ENCODE measurements around the gene EFCC1. TPM values are rescaled to one million over a fixed set of nuclear protein-coding genes. Genes with fewer than 3 reads are reported as not detected.

EFCC1 gene
- total RNA-seq, 2 experiments from 2014 or later: not detected

DNA sequence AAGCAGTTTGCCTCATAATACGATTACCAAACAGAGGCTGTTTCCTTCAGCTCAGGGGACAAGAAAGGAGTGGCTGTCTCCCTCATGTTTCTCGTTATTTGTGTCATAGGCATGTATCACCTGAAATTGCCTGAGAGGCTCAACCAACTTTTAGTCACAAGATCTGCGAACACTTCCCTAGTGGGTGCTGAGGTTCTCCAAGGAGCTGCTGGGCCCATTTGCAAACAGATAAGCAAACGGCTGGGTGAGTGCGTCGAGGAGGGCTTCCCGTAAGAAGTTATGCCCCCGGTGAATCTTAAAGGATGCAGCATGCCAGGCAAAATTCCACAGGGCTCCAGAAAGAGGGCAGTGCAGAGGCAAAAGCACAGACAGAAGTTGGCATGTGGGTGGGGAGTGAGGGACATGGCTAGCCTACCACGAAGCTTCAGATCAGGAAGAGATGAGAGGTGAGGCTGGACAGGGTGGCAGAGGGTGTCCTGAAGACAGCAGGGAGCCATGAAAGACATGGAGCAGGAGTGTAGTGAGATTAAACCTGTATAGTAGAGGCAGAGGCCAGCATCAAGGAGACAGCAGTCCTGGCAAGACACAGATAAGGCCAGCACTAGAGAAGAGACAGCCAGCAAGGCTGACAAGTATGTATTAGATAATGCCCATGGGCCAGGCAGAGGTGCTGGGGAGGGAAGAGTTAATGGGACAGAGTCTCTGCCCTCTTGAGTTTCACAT, 55.5 kb downstream of the EFCC1 start:
- no peaks in the 10 kb centered on the region for H3K9me3 Mint-ChIP-seq
- H3K4me3 Mint-ChIP-seq: no peak overlapping the region
- H3K27ac Mint-ChIP-seq: no peak overlapping the region
- H3K4me1 Mint-ChIP-seq: peaks cover 10% of the 10 kb centered on the region
- ChIA-PET CTCF (interaction anchor here (7.1 kb wide), 1 partner anchor 190 kb away, joined by 80 read pairs; no protein-coding TSS in a partner anchor), POLR2A (interaction anchor here (0.9 kb wide), 1 partner anchor 193 kb away, joined by 3 read pairs; the partner anchor contains the start of gene COPG1)
- DNase-seq: no peak
- H3K27me3 Mint-ChIP-seq: peaks cover 12% of the 10 kb centered on the region
- H3K36me3 Mint-ChIP-seq (ENCODE audit: low read depth): no peaks in the 10 kb centered on the region

DNA sequence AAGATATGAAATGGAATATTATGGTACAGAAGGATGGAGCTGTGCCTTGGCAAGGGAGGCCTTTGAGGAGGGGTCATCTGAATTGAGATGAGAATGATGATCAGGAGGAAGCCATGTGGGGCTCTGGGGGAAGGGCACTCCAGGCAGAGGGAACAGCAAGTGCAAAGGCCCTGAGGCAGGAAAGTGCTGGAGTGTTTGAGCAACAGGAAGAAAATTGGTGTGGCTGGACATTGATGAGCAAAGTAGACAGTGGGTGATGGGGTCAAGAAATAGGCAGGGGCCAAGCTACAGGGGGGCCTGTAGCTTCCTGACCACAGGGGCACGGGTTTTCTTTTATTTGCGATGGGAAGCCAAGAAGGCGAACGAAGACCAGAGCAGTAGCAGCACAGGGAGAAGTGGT, 56.1 kb downstream of the EFCC1 start:
- POLR2A ChIA-PET: interaction anchor here (0.9 to 1.1 kb wide), 2 partner anchors 12 to 192 kb away, joined by 3 read pairs; partner anchors contain the start of gene COPG1
- CTCF ChIA-PET: no interaction called here
- H3K4me3 Mint-ChIP-seq: no peak overlapping the region
- DNase-seq: no peak
- H3K27me3 Mint-ChIP-seq: peaks cover 12% of the 10 kb centered on the region
- no peaks in the 10 kb centered on the region for H3K36me3 Mint-ChIP-seq (ENCODE audit: low read depth)
- H3K27ac Mint-ChIP-seq: no peak overlapping the region
- no peaks in the 10 kb centered on the region for H3K9me3 Mint-ChIP-seq
- H3K4me1 Mint-ChIP-seq: peaks cover 10% of the 10 kb centered on the region

DNA sequence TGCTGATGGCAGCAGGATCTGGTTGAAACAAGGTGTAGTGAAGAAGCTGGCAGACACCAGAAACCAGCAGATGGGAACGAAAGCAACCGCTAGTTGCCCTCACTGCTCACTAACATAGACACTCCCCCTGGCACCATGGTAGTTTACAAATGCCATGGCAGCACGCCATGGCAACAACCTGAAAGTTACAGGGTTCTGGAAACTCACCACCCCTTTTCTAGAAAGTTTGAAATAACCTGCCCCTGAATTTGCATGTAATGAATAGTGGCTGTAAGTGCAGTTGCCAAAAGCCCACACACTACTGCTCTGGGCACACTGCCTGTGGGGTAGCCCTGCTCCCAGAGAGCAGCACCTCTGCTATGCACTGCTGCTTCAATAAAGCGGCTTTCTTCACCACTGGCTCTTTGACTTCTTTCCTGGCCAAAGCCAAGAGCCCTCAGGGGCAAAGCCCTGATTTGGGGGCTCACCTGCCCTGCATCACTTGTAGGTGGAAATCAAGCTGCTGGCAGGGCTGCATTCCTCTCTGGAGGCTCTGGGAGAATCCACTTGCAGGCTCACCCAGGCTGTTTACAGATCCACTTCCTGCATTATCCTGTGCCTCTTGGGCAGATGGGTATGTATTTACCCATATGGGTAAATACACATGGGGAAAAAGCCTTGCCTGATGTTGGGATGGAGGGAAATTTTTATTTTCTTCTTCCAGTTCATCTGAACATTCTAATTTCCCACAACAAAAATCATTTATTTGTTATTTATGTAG, 57.5 kb downstream of the EFCC1 start:
- POLR2A ChIA-PET: interaction anchor here (1.1 kb wide), 1 partner anchor 10 kb away, joined by 3 read pairs; no protein-coding TSS in a partner anchor
- Mint-ChIP-seq H3K4me1 (peaks cover 5% of the 10 kb centered on the region), H3K36me3 (ENCODE audit: low read depth) (no peaks in the 10 kb centered on the region), H3K27me3 (peaks cover 12% of the 10 kb centered on the region), H3K27ac (no peak overlapping the region), H3K9me3 (no peaks in the 10 kb centered on the region), H3K4me3 (no peak overlapping the region)
- no peak for DNase-seq
- CTCF ChIA-PET: interaction anchor here (0.6 kb wide), 1 partner anchor 187 kb away, joined by 3 read pairs; no protein-coding TSS in a partner anchor

DNA sequence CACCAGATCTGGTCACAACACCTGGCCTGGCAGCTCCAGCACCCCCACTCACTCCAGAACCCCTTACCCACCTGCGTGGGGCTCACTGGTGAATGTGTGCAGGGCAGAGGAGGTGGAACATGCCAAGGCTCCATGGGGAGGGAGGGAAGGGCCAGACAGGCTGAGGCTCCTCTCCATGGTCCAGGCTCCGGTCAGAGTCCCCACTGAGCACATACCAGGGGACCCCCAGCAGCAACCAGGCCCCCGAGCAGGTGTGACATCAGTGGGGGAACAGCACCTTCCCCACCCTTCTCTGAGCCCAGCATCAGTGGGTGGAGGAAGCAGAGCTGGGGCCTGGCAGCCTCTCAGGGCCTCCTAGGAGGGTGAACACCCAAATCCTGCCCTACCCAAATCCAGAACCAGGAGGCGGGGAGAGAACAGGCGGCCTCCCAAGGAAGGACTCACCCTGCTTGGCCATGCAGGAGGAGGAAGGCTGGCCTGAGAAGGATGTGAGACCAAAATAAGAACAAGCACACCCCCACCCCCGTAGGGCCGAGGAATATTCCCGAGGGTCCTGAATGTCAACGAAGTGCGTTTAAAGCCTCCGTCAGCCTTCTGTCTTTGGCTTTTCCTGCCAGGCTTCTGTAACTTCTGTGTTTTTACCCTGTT, 58.3 kb downstream of the EFCC1 start:
- peaks cover 2% of the 10 kb centered on the region for H3K4me1 Mint-ChIP-seq
- POLR2A ChIA-PET: interaction anchor here (1.2 kb wide), 1 partner anchor 9 kb away, joined by 4 read pairs; no protein-coding TSS in a partner anchor

DNA sequence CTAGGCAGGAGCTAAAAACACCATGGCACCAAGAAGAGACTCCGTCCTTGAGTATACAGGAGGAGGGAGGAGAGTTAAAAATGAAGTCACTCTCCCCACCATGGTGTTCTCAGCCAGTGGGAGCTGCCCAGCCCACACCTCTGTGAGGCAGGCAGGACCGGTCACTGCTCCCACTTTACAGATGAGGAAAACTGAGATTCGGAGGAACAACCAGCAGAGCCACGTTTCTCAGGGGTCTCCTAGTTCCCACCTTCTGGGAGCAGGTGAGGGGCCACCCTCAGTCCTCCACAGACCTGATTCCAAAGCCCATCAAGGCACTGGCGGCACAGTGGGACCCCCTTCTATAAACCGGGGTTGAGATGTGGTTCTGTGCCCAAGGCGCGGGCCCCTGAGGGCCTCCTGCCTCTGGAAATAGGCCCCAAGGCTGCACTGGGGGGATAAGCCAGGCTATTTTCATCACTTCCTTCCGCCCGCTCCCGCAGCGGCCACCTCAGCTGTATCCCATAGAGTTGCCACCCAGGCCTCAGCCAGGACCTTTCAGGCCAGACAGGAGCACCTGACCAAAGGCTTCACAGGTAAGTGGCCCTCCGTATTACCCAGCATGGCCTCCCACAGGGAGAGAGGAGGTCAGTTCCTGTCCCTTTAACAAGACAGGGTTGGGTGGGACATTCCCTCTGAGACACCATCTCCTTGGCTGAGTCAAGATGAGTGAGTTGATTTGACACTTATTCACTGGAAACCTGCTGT, 59.3 kb downstream of the EFCC1 start, which contains the start of gene GP9:
Gene GP9, plus strand, starts transcription at position 504 of the 747 bp plus-strand sequence. CDS start 961 bp downstream, outside the sequence.
- POLR2A ChIA-PET: interaction anchor here (1.2 kb wide), 1 partner anchor 8 kb away, joined by 4 read pairs; no protein-coding TSS in a partner anchor
- peaks cover 4% of the 10 kb centered on the region for H3K4me1 Mint-ChIP-seq
- H3K9me3 Mint-ChIP-seq: no peaks in the 10 kb centered on the region
- no peak within 1 kb of the TSS for H3K4me3 Mint-ChIP-seq
- no peak for DNase-seq
- no peaks in the 10 kb centered on the region for H3K36me3 Mint-ChIP-seq (ENCODE audit: low read depth)
- CTCF ChIA-PET: no interaction called here
- H3K27ac Mint-ChIP-seq: no peak within 1 kb of the TSS
- H3K27me3 Mint-ChIP-seq: peaks cover 12% of the 10 kb centered on the region

More for the DNA sequence above, 58.3 kb downstream of the EFCC1 start:
- H3K27me3 Mint-ChIP-seq: peaks cover 12% of the 10 kb centered on the region
- no peaks in the 10 kb centered on the region for H3K9me3 Mint-ChIP-seq
- CTCF ChIA-PET: no interaction called here
- H3K36me3 Mint-ChIP-seq (ENCODE audit: low read depth): no peaks in the 10 kb centered on the region
- no peak for DNase-seq
- no peak overlapping the region for H3K4me3 Mint-ChIP-seq
- H3K27ac Mint-ChIP-seq: no peak overlapping the region

DNA sequence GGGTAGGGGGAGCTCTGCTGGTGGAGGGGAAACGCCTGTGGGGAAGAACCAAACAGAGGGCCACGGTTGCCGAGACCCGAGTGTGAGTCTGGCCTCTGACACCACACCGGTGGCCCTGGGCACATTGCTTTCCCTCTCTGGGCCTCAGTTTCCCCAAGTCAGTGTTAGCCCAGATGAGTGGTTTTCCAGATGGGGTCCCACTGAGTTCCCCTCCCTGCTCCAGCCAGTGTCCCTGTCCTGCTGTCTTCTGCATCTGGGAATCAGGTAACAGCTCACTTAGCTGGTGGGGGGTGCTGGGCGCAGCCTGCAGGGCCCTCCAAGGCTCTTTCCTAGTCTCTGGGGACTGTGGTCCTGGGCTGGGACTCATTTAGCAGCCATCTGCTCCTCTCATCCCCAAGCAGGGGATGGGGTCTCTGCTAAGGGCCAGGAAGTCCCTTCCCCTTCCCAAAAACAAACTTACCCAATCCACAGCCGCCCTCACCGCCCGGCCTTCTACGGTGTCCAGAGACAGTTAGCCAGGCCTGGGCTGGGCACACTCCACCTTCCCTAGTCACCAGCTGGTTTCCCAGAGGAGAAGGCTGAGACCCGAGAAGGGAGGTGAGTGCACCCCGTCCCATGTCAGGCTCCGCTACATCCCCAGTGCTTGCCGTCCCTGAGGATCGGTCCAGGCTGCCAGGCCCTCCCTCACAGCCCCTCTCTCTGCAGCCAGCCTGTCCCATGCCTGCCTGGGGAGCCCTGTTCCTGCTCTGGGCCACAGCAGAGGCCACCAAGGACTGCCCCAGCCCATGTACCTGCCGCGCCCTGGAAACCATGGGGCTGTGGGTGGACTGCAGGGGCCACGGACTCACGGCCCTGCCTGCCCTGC, 60.2 kb downstream of the EFCC1 start:
- no peaks in the 10 kb centered on the region for H3K36me3 Mint-ChIP-seq (ENCODE audit: low read depth)
- H3K27ac Mint-ChIP-seq: no peak overlapping the region
- no peaks in the 10 kb centered on the region for H3K9me3 Mint-ChIP-seq
- peaks cover 6% of the 10 kb centered on the region for H3K4me1 Mint-ChIP-seq
- ChIA-PET CTCF (no interaction called here), POLR2A (no interaction called here)
- no peak for DNase-seq
- no peak overlapping the region for H3K4me3 Mint-ChIP-seq
- H3K27me3 Mint-ChIP-seq: peaks cover 12% of the 10 kb centered on the region

DNA sequence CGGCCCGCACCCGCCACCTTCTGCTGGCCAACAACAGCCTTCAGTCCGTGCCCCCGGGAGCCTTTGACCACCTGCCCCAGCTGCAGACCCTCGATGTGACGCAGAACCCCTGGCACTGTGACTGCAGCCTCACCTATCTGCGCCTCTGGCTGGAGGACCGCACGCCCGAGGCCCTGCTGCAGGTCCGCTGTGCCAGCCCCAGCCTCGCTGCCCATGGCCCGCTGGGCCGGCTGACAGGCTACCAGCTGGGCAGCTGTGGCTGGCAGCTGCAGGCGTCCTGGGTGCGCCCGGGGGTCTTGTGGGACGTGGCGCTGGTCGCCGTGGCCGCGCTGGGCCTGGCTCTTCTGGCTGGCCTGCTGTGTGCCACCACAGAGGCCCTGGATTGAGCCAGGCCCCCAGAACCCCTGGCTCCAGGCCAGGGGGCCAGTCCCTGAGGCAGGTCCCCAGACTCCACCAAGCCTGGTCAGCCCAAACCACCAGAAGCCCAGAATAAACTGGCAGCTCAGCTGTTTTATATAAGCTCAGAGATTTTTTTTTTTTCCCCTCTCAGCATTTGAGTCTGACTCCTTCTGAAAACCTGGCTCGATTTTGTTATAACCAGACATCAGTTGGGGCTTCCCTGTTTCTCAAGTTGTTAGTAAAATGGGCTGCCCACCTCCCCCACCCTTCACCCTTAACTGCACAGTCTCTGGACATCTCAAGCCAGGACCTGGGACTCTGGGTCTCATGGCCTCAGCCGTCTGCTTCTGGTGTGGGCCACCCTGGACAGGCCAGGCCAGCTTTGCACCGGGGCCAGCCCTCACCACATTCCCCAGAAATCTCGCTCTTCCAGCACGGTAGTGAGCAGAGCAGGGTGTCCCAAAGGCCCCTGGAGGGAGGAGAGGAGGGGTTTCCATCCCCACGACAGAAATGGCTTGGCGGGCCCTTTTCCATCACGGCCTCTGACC, 61.1 kb downstream of the EFCC1 start:
- ChIA-PET CTCF (interaction anchor here (0.8 to 2.3 kb wide), 2 partner anchors 8 to 52 kb away, joined by 3 to 8 read pairs; no protein-coding TSS in a partner anchor), POLR2A (no interaction called here)
- Mint-ChIP-seq H3K27me3 (peaks cover 5% of the 10 kb centered on the region), H3K4me3 (no peak overlapping the region), H3K4me1 (peaks cover 6% of the 10 kb centered on the region), H3K9me3 (no peaks in the 10 kb centered on the region), H3K36me3 (ENCODE audit: low read depth) (no peaks in the 10 kb centered on the region), H3K27ac (no peak overlapping the region)
- no peak for DNase-seq

DNA sequence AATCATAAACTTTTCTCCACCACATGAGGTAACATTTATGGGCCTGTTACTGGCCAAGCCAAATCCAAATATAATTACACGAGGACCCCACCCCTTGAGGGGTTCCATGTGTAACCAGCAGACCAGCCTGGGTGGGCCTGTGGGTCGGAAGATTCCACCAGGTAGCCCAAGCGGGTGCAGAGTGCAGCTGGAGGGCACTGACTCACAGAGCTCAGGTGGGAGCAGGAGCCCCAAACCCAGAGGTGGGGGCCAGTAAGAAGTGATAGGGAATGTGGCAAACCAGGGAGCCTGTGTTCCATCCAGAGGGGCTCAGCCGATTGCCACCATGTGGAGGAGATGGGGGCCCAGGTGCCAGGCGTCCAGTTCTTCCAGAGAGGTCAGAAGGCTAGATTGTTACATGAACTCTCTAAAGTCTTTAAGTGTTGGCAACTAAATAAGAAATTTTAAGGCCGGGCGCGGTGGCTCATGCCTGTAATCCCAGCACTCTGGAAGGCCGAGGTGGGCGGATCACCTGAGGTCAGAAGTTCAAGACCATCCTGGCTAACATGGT, 62.1 kb downstream of the EFCC1 start:
- CTCF ChIA-PET: interaction anchor here (0.8 to 2.3 kb wide), 2 partner anchors 9 to 51 kb away, joined by 3 to 8 read pairs; no protein-coding TSS in a partner anchor
- no peaks in the 10 kb centered on the region for H3K36me3 Mint-ChIP-seq (ENCODE audit: low read depth)

DNA sequence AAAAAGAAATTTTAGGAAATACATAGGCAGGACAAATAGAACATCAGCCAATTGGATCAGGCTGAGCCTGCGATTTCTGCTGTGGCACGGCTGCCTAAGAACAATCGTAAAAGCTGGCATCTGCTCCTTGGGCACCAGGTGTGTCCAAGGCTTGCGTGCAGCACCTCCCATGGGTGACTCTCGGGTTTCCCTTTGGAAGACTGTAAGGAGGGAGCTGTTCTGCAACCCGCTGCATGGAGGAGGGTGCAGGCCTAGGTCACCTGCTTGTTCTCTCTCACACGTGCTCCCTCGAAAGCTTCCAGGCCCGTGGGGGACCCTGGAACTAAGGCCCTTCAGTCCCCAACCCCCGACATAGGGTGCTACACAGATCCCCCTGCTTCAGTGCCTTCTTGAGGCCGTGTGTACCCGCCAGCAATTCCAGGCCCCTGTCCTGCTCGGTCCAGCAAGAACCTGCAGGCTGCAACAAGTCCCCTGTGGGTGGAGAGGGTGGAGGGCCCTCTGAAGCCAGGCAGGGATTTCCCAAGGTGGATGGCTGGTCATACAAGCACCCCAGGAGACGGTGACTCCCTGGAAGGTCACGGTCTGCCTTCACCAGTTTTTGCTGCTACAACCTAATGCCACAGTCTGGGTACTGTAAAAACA, 62.9 kb downstream of the EFCC1 start:
- CTCF ChIA-PET: interaction anchor here (2.3 kb wide), 1 partner anchor 10 kb away, joined by 8 read pairs; no protein-coding TSS in a partner anchor
- H3K36me3 Mint-ChIP-seq (ENCODE audit: low read depth): no peaks in the 10 kb centered on the region

More for the DNA sequence above, 62.1 kb downstream of the EFCC1 start:
- no peak overlapping the region for H3K4me3 Mint-ChIP-seq
- no peak overlapping the region for H3K27ac Mint-ChIP-seq
- peaks cover 2% of the 10 kb centered on the region for H3K27me3 Mint-ChIP-seq
- no peak for DNase-seq
- POLR2A ChIA-PET: no interaction called here
- H3K9me3 Mint-ChIP-seq: no peaks in the 10 kb centered on the region
- peaks cover 9% of the 10 kb centered on the region for H3K4me1 Mint-ChIP-seq

DNA sequence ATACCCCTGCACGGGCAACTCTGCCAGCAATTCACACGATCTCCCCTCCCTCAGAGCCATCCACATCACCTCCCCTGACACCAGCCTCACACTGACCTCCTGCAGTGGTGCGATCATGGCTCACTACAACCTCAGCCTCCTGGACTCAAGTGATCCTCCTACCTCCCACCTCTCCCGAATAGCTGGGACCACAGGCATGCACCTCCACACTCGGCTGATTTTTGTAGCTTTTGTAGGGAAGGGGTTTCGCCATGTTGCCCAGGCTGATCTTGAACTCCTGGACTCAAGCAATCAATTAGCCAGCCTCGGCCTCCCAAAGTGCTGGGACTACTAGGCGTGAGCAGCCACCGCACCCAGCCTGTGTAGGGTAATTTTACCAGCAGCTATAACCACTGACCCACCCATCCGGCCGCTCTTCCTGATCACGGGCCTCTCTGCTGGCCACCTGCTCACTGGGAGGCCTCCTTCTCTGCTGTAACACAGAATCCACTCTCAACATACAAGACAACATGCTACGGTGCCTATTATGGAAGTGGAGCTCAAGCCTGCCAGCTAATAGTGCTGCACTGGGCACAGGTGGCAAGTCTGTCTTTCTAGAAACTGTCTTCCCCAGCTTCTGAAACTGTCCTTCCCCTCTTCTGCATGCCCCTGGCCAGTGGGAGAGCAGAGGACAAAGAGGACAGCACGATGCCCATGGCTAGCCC, 64.1 kb downstream of the EFCC1 start:
- H3K4me3 Mint-ChIP-seq: no peak overlapping the region
- POLR2A ChIA-PET: interaction anchor here (1.2 to 1.5 kb wide), 2 partner anchors 12 to 251 kb away, joined by 5 to 8 read pairs; a partner anchor contains a TSS

More for the DNA sequence above, 62.9 kb downstream of the EFCC1 start:
- POLR2A ChIA-PET: no interaction called here
- H3K27me3 Mint-ChIP-seq: peaks cover 2% of the 10 kb centered on the region
- H3K4me1 Mint-ChIP-seq: peaks cover 8% of the 10 kb centered on the region
- no peak overlapping the region for H3K4me3 Mint-ChIP-seq
- H3K9me3 Mint-ChIP-seq: no peaks in the 10 kb centered on the region
- DNase-seq: no peak
- no peak overlapping the region for H3K27ac Mint-ChIP-seq

More for the DNA sequence above, 64.1 kb downstream of the EFCC1 start:
- Mint-ChIP-seq H3K27ac (no peak overlapping the region), H3K4me1 (peaks cover 8% of the 10 kb centered on the region), H3K9me3 (peaks cover 3% of the 10 kb centered on the region), H3K36me3 (ENCODE audit: low read depth) (no peaks in the 10 kb centered on the region), H3K27me3 (peaks cover 8% of the 10 kb centered on the region)
- no peak for DNase-seq
- CTCF ChIA-PET: interaction anchor here (4.7 kb wide), 1 partner anchor 12 kb away, joined by 31 read pairs; no protein-coding TSS in a partner anchor

Measured in activated CD4-positive, alpha-beta memory T cell treated with anti-CD3 and anti-CD28 coated beads, Interleukin-2, amount 10 ng/mL, durations not matched to agents 7 days and 5 days (primary cell).